PC-9 (cell line): ENCODE data around the gene OR7D4. TPM values are rescaled to one million over a fixed set of nuclear protein-coding genes. Genes with fewer than 3 reads are reported as not detected.
A peak's percentile ranks its signal among the peaks of the same experiment; 100 is the strongest.

Experiments
- BruUV-seq: library from RNA; stranded (reverse); fragments of 400-500 nt; replicated peaks from 2 replicates; lab custom pipeline; 2021; lab: Mats Ljungman, UMichigan
- CTCF ChIA-PET: fragments of 300-600 bp; sonication (Branson Sonifier 250); formaldehyde crosslinking; loops from one replicate; lab custom pipeline; 2022; ENCODE audit warnings: antibody characterized with exemption; lab: Charles Lee
- POLR2A ChIA-PET: fragments of 300-600 bp; sonication (Branson Sonifier 250); formaldehyde crosslinking; loops from one replicate; lab custom pipeline; 2022; ENCODE audit warnings: antibody characterized with exemption; ENCODE audit not compliant: unreplicated experiment; lab: Charles Lee
- DNase-seq, 2 experiments: peaks; one replicate each; pipeline versions ENCODE4 v3.0.0 to v3.0.0-alpha.2; 2015 to 2022; ENCODE audit warnings: mixed read lengths in 1 of 2
- H2AFZ ChIP-seq: fragments of 200-600 bp; sonication (generic); 2 replicates; pipeline ENCODE4 v1.8.1; 2017; ENCODE audit warnings: antibody characterized with exemption
- H3F3A ChIP-seq: fragments of 200-600 bp; sonication (generic); 2 replicates; pipeline ENCODE4 v1.8.1; 2017; ENCODE audit warnings: antibody characterized with exemption, mild to moderate bottlenecking, low read depth; ENCODE audit not compliant: insufficient read depth
- H3K27ac ChIP-seq: fragments of 200-600 bp; sonication (generic); 2 replicates; pipeline ENCODE4 v1.6.1; 2016; ENCODE audit warnings: mixed run types
- H3K27me3 ChIP-seq: fragments of 200-600 bp; sonication (generic); 2 replicates; pipeline ENCODE4 v1.6.1; 2016; ENCODE audit warnings: low read depth, mixed run types; ENCODE audit not compliant: insufficient read depth
- H3K36me3 ChIP-seq: fragments of 200-600 bp; sonication (generic); 2 replicates; pipeline ENCODE4 v1.6.1; 2016; ENCODE audit warnings: low read depth, mixed run types
- H3K4me1 ChIP-seq: fragments of 200-600 bp; sonication (generic); replicated peaks from 2 replicates; pipeline ENCODE4 v1.6.1; 2016; ENCODE audit warnings: mixed run types; ENCODE audit not compliant: insufficient read depth
- H3K4me2 ChIP-seq: fragments of 200-600 bp; sonication (generic); 2 replicates; pipeline ENCODE4 v1.6.1; 2017; ENCODE audit warnings: mixed run types
- H3K4me3 ChIP-seq: fragments of 200-600 bp; sonication (generic); 2 replicates; pipeline ENCODE4 v1.6.1; 2016; ENCODE audit warnings: mixed run types
- H3K79me2 ChIP-seq: fragments of 200-600 bp; sonication (generic); 2 replicates; pipeline ENCODE4 v1.6.1; 2017; ENCODE audit warnings: low read depth, mixed run types
- H3K9me2 ChIP-seq: fragments of 200-600 bp; sonication (generic); 2 replicates; pipeline ENCODE4 v1.8.1; 2017; ENCODE audit warnings: mild to moderate bottlenecking; ENCODE audit not compliant: insufficient read depth
- H3K9me3 ChIP-seq: fragments of 200-600 bp; sonication (generic); 2 replicates; pipeline ENCODE4 v1.8.1; 2016; ENCODE audit warnings: low read depth; ENCODE audit not compliant: insufficient read depth
- H4K20me1 ChIP-seq: fragments of 200-600 bp; sonication (generic); 2 replicates; pipeline ENCODE4 v1.8.1; 2017; ENCODE audit not compliant: insufficient read depth
- CTCF ChIP-seq: fragments of 200-600 bp; sonication (generic); conservative IDR thresholded peaks from 2 replicates; pipeline ENCODE4 v1.6.1; 2017; ENCODE audit warnings: mixed run types, antibody characterized with exemption, mild to moderate bottlenecking, moderate library complexity
- EZH2 ChIP-seq: fragments of 200-600 bp; sonication (generic); IDR thresholded peaks from 2 replicates; pipeline ENCODE4 v1.8.0; 2017; ENCODE audit warnings: antibody characterized with exemption, low read depth
- intact Hi-C: fragments of 100-400 bp; cut with micrococcal nuclease; formaldehyde crosslinking; loops from one replicate; pipeline ENCODE4 v1.10.0; 2022; ENCODE audit not compliant: unreplicated experiment
- total RNA-seq: library from RNA; stranded (reverse); gene quantifications from 2 replicates; pipeline ENCODE4 v1.2.3, GENCODE V29; 2021

Gene OR7D4
- total RNA-seq, 1 experiment from 2014 or later, result not detected

GRCh38 chr19:9165261-9165660 is 54.1 kb downstream of the OR7D4 start:
- peaks cover 33% of the 10 kb centered on the region for H3K36me3 ChIP-seq
- H3K79me2 ChIP-seq, result no peaks in the 10 kb centered on the region
- no peaks in the 10 kb centered on the region for H3K4me1 ChIP-seq
- no peaks in the 10 kb centered on the region for H3K9me2 ChIP-seq
- intact Hi-C loops, result no loop called here
- H3K4me2 ChIP-seq, result no peak overlapping the region
- H3F3A ChIP-seq, result peaks cover 11% of the 10 kb centered on the region; the same call in 1 of the 2 replicates
- TF ChIP-seq CTCF (no peak), EZH2 (no peak)
- no peak overlapping the region for H3K4me3 ChIP-seq
- CTCF ChIA-PET, result no interaction called here
- H4K20me1 ChIP-seq, result no peaks in the 10 kb centered on the region
- BruUV-seq, result no TSS peak
- peak in 1 of 2 experiments; percentile 44 for DNase-seq
- peaks cover 33% of the 10 kb centered on the region for H3K9me3 ChIP-seq
- no peaks in the 10 kb centered on the region for H3K27me3 ChIP-seq
- H3K27ac ChIP-seq, result no peak overlapping the region
- no peak overlapping the region for H2AFZ ChIP-seq
- POLR2A ChIA-PET, result no interaction called here

GRCh38 chr19:9161427-9161826 is 58.0 kb downstream of the OR7D4 start:
- intact Hi-C loops, result no loop called here
- H3K27ac ChIP-seq, result no peak overlapping the region
- DNase-seq, result no peak
- ChIA-PET POLR2A (no interaction called here), CTCF (no interaction called here)
- peaks cover 17% of the 10 kb centered on the region; the same call in 1 of the 2 replicates for H3F3A ChIP-seq
- no peaks in the 10 kb centered on the region for H3K27me3 ChIP-seq
- H3K9me3 ChIP-seq, result peaks cover 66% of the 10 kb centered on the region
- peaks cover 70% of the 10 kb centered on the region for H3K36me3 ChIP-seq
- no peaks in the 10 kb centered on the region for H3K9me2 ChIP-seq
- no peak overlapping the region for H3K4me3 ChIP-seq
- H3K79me2 ChIP-seq, result no peaks in the 10 kb centered on the region
- H2AFZ ChIP-seq, result no peak overlapping the region
- H3K4me2 ChIP-seq, result no peak overlapping the region
- H3K4me1 ChIP-seq, result no peaks in the 10 kb centered on the region
- H4K20me1 ChIP-seq, result no peaks in the 10 kb centered on the region
- BruUV-seq, result TSS peak; percentile 10
- TF ChIP-seq EZH2, result no peak
- no peak for TF ChIP-seq CTCF

Other genes starting within 250 kb of the OR7D4 start
- gene MUC16, start 209.2 kb downstream of the OR7D4 start, total RNA-seq, result 75.0 and 85.0 TPM in 2 replicates
- gene OR1M1, start 132.5 kb downstream of the OR7D4 start, total RNA-seq, result not detected in 2 replicates
- not detected in 2 replicates for gene OR7G2, start 112.1 kb downstream of the OR7D4 start, total RNA-seq
- not detected in 2 replicates for gene OR7G1, start 103.8 kb downstream of the OR7D4 start, total RNA-seq
- gene OR7G3, start 92.6 kb downstream of the OR7D4 start, total RNA-seq, result not detected in 2 replicates
- 25.5 and 28.2 TPM in 2 replicates for gene ZNF317, start 79.2 kb downstream of the OR7D4 start, total RNA-seq
- not detected in 2 replicates for gene OR7D2, start 40.6 kb downstream of the OR7D4 start, total RNA-seq
- not detected in 2 replicates for gene OR7E24, start 31.3 kb upstream of the OR7D4 start, total RNA-seq
- gene ZNF699, start 90.2 kb upstream of the OR7D4 start, total RNA-seq, result 2.2 and 2.6 TPM in 2 replicates
- 10.5 and 12.5 TPM in 2 replicates for gene ZNF559, start 104.6 kb upstream of the OR7D4 start, total RNA-seq
- gene ZNF177, start 143.4 kb upstream of the OR7D4 start, total RNA-seq, result 0.38 and 0.55 TPM in 2 replicates
- 13.8 and 14.9 TPM in 2 replicates for gene ZNF266, start 216.0 kb upstream of the OR7D4 start, total RNA-seq